ENCODE results near the gene APLNR.

The APLNR gene

DNA sequence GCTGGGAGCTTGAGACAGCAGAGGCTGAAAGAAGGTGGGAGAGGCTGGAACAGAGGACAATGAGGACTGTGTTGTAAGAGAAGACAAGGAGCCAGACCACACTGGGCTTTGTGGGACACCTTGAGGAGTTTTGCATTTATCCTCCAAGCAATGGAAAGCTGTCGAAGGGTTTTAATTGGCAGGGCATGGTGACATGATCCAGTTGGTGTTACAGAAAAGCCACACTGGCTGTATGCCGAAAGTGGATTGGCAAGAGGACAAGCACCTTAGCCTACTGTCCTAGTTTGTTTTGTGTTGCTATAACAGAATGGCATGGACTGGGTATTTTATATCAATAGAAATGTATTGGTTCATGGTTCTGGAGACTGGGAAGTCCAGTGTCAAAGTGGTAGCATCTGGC lies 14.0 kb upstream of the APLNR start:
- DNase-seq = no peak

- DNase-seq = peak; percentile 13
These were observed 12.6 kb upstream of the APLNR start for GRCh38 chr11:57249384-57250319.

DNA sequence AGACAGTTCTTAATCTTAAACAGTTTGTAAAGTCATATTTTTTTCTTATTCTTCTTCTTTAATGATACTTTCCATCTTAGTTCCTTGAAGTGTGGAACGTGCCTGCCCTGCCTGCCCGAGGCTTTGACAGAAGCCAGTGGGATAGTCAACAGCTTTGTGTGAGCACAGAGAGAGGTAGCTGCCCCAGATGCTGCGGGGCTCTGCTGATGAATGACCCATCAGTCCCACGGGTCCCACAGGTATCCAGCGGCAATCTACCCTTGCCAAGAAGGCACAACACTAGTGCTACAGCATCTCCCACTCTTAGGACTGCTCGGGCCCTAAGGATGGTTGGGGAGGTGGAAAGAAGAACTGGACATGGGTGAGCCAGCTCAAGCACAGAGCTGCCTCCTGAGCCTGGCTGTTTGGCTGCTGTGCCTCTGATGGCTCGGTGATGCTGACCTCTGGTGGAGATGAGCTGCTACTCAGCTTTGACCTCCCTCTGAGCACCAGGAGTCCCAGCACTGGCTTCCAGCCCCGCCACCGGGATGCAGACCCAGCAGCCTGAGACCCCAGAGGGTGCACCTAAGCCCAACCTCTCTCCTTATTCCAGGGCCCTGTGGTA lies 11.8 kb upstream of the APLNR start:
- no peak for DNase-seq

DNA sequence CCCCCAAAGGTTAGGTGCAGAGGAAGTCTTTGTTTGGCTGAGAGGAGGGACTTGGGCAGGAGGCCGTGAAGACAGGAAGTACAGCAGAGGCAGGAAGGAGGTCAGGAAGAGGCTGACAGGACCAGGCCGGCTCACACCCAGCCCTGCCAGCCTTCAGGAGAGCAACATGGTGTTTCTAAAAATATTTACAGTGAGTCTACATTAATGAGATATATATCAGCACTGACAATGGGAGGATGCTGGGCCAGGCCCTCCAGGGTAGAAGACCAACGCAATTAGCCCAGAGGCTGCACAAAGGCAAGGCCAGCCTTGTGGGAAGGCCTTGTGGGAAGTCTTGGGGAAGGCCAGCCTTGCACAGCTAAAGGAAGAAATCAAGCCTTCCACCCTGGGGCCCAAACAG lies 7.9 kb upstream of the APLNR start:
- no peak for DNase-seq

GRCh38 chr11:57241353-57241972 lies 4.4 kb upstream of the APLNR start:
- DNase-seq = no peak

DNA sequence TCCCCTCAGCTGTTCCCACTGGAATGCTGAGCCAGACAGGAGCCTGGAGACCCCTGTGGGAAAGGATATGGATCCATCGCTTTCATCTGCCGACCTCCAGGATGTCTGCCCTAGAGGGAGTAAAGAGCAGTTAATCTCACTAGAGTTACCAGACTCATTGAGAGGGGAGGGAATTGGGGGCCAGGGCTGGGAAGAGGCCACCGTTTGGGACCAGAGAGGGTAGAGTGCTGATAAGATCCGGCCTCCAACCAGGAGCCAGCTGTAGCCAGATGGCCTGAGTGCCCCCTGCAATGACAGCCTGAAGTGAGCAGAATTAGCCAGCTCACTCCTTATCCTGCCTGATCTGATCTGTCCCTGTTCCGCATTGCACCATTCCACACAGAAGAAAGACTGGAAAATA lies 3.7 kb upstream of the APLNR start:
- no peak for DNase-seq

DNA sequence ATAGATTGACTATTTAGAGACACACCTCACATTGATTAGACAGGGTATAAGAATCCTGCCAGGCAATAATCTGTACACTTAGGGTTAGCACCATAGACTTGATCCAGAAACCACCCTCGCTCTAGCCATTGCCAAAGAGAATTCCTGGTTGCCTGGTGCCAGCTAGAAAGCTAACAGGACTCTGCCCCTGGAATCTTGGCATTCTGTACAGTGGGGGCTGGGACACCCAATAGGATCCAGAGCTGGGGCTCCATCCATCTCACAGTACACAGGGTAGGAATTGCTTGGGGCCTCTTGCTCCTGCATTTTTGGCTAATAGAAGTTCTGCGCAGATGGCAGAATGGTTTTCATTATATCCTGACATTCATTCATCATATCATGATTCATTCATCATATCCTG lies 3.0 kb upstream of the APLNR start:
- DNase-seq = no peak

DNA sequence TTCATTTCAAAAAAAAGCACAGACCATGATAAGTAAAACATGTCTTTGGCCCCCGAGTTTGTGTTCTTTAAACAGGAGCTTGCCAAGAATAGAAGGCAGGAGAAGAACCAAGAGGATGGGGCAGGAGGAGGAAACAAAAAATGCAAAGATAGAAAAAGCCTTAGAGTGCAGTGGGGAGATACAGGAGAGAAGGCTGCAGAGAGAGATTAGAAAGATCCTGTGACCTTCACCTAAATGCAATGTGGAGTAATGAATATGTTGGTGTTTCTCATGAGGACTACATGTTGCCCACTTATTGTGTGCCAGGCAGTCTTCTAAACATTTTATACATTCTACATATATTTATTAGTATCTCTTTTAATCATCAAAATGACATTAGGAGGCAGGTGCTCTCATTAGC lies 2.3 kb upstream of the APLNR start:
- no peak for DNase-seq

DNA sequence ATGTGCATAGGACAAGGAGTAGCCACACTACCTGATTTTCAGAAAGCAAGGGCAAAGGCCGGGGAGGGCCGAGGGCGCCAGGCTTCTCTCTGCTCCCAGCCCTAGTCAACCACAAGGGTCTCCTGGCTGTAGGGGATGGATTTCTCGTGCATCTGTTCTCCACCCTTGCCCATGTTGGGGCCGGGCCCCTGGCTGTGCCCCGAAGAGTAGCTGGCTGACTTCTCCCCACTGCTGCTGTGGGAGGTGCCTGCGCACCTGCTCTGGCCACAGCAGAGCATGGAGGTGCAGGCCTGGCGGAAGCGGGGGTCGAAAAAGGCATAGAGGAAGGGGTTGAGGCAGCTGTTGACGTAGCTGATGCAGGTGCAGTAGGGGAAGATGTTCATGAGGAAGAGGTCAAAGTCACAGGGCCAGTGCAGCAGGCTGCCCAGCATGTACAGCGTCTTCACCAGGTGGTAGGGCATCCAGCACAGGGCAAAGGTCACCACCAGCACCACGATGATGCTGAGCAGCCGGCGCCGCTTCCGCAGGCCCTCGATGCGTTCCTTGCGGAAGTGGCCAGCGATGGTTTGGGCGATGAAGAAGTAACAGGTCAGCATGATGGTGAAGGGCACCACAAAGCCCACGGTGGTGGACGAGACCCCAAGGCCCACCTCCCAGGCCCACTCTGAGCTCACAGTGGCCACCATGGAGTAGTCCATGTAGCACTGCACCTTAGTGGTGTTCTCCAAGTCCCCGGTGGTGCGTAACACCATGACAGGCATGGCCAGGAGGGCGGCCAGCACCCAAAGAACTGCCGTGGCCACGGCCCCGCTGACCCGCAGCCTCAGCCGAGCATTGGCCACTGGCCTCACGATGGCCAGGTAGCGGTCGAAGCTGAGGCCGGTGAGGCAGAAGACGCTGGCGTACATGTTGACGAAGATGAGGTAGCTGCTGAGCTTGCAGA lies 1.0 kb downstream of the APLNR start:
- DNase-seq = no peak

DNA sequence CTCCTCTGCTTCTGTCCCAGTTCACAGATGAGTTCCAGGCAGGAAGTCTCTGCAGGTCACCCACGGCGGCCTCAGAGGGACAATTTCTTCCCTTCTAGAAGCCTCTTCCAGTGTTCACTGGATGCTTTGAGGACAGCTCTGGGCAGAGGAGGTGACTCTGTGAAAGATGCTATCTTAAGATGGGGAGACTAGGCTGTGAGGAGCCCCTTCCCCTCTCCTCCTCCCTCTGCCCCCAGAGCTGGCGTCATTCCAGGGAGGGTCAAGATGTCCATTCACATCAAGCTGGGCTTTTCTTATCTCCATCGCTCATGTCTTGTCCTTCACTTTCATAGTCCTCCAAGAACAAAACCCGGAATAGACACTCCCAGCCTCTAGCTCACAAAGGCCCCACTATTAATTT lies 3.3 kb downstream of the APLNR start:
- DNase-seq = no peak

DNA sequence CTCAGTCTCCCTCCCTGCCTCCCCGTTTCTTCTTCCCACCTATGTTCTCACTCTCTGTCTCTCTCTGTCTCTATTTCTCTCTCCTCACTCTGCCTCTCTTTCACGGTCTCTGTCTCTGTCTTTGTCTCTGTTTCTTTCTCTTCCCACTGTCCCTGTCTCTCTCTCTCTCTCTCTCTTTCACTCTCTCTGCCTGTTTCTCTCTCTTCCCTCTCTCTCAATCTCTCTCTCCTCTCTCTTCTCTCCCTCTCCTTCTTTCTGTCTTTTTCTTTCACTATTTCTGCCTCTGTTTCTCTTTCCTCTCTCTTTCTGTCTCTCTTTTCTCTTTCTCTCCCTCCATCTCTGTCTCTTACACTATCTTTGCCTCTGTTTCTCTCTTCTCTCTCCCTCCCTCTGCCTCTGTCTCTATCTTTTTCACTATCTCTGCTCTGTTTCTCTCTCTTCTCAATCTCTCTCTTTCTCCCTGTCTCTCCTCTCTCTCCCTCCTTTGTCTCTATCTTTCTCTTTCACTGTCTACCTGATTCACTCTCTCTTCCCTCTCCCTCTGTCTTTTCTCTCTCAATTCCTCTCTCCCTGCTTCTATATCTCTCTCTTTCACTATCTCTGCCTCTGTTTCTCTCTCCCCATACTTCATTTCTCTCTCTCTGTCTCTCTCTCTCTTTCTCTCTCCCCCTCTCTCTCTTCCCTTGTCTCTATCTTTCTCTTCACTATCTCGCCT lies 5.4 kb downstream of the APLNR start:
- no peak for DNase-seq

DNA sequence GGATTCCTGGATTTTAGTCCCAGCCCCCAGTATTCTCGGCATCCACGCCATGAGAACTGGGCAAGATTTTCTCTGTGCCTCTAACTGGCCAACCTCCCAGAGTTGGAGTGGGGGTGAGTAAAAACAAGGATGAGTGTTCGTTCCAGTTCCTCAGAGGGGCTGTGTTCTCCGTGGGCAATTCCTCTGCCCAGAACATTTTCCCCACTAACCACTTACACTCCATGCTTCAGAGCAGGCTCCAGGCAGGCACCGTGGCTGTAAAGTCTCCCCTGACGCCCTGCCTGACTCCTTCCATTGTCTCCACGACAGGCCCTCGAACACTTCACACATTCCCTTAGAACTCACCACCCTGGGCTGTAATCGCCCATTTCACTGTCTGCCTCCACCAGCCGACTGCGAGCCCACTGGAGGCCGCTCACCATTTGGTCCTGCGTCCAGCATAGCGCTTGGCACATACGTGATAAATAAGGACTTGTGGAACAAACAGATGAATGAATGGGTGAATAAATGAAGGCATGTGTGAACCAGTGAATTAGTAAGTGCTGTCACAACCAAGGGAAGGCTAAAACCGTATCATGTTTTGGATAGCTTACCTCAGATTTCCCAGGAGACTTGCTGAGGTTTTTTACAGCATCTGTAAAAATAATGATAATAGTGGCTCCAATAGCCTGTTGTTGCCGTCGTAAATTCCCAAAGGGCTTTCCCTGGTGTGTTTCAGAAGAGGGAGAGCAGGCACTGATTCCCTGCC lies 6.1 kb downstream of the APLNR start:
- no peak for DNase-seq

GRCh38 chr11:57230316-57230715 lies 6.7 kb downstream of the APLNR start:
- DNase-seq = no peak

GRCh38 chr11:57228600-57228999 lies 8.4 kb downstream of the APLNR start:
- no peak for DNase-seq

- DNase-seq = no peak
These were observed 12.5 kb downstream of the APLNR start for GRCh38 chr11:57224537-57224936.

DNA sequence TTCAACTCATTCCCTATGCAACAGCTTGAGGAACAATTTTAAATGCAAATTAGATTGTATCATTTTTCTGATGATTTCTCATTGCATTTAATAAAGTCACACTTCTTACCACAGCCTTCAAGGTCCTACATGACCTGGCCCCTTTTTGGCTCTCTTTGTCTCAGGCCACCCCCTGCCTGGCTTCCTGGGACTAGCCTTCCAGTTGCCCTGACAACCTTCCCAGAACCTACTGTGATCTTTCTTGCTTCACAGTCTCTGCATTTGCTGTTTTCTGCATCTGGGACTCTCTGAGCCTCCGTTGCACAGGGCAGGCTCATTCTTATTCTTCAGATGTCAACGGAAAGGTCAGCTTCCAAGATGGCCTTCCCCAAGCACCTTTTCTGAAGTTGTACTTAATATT lies 12.9 kb downstream of the APLNR start:
- no peak for DNase-seq

DNA sequence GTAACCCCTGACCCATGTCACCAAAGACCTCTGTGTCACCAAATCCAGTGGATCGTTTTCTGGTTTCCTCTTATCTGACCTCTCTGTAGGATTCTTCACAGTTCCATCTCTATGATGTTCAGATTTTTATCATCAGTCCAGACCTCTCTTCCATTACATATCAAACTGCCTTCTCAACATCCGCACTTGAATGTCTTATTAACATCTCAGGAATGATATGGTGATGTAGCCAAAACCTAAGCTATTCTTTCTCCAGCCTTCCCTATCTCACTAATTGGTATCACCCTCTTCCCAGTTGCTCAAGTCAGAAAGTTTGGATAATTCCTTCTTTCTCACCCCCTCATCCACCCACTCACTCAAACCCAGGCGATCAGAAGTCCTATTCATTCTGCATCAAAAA lies 13.4 kb downstream of the APLNR start:
- no peak for DNase-seq

- no peak for DNase-seq
These were observed 14.8 kb downstream of the APLNR start for GRCh38 chr11:57222239-57222638.

DNA sequence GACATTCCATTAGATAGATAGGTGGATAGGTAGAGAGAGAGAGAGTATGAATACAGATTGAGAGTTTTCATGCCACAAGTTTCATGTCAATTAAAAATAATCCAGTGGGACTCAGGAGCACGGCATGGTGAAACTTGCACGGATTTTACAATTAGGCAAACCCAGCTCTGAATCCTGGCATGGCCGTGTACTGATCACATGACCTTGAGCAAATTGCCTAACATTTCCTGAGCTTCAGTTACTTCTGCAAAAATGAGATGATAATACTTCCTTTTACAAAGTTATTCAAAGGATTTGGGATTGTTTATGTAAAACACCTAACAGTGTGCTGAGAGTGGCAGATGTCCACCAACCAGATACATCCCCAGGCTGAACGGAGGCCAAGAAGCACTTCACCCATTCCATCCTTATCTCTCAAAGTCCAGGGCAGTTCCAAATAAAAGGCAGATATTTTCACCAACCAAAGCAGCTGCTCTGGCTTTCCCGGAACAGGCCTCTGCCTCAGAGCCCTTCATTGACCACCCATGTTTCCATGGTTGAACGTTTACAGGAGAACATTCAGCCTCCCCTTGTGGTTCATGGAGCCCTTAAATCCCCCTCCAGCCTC lies 17.9 kb downstream of the APLNR start:
- DNase-seq = no peak

- no peak for DNase-seq
These were observed 20.0 kb downstream of the APLNR start for GRCh38 chr11:57217053-57217452.

DNA sequence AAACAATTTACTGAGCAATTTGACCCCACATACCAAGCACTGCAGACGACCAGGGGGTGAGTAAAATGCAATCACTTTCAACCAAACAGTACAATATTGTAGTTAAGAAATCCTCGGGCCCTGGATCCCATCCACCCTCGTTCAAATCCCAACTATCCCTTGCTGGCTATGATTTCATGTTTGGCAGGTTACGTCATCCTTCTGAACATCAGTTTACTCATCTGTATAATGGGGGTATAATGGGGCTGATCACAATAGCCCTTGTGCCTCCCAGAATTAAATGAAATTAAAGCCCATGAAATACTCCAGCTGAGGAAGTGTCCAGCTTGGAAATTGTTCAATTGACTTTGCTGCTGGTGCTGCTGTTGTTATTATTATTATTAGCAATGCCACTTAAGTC lies 20.6 kb downstream of the APLNR start:
- DNase-seq = no peak

All from DMS79 treated with DMSO at 0.1 percent for 48 hours (cell line).